IMR-90 (cell line): ENCODE measurements around the gene SRRM1. TPM values are rescaled to one million over a fixed set of nuclear protein-coding genes. Genes with fewer than 3 reads are reported as not detected.

ENCODE experiments used
- ATAC-seq: fragments of 200-7000 bp; cut with Tn5 transposase; 2 replicates; pipeline ENCODE4 v1.9.1; 2020; ENCODE audit warnings: low read depth, mild to moderate bottlenecking, moderate library complexity
- BruUV-seq: library from RNA; stranded (reverse); fragments of 400-500 nt; replicated peaks from 2 replicates; lab custom pipeline; 2021; lab: Mats Ljungman, UMichigan
- CTCF ChIA-PET: fragments of 300-600 bp; formaldehyde crosslinking; extraction: SDS; loops from one replicate; lab custom pipeline; 2021; ENCODE audit warnings: antibody characterized with exemption; lab: Yijun Ruan, JAX
- POLR2A ChIA-PET: fragments of 300-600 bp; sonication (Branson Sonifier 250); formaldehyde crosslinking; loops from one replicate; lab custom pipeline; 2022; ENCODE audit warnings: antibody characterized with exemption; ENCODE audit not compliant: unreplicated experiment; lab: Charles Lee
- DNase-seq: peaks from one replicate; pipeline ENCODE4 v3.0.0; 2013
- H2AFZ ChIP-seq: replicated peaks from 2 replicates; pipeline ENCODE3; 2013; ENCODE audit warnings: low read length, mild to moderate bottlenecking; ENCODE audit not compliant: poor library complexity
- H2AK5ac ChIP-seq: 2 replicates; pipeline ENCODE4 v1.6.1; 2013; ENCODE audit warnings: low read depth, low read length, inconsistent platforms
- H2AK9ac ChIP-seq: replicated peaks from 2 replicates; pipeline ENCODE3; 2013; ENCODE audit warnings: mild to moderate bottlenecking, low read depth, low read length, moderate library complexity; ENCODE audit not compliant: poor library complexity
- H2BK120ac ChIP-seq: 2 replicates; pipeline ENCODE4 v1.6.1; 2013; ENCODE audit warnings: low read depth, low read length, inconsistent platforms
- H2BK15ac ChIP-seq: 3 replicates; pipeline ENCODE4 v1.6.1; 2013; ENCODE audit warnings: low read depth, low read length, inconsistent platforms
- H2BK20ac ChIP-seq: 2 replicates; pipeline ENCODE4 v1.6.1; 2013; ENCODE audit warnings: low read depth, mild to moderate bottlenecking, inconsistent platforms, low read length, moderate library complexity
- H2BK5ac ChIP-seq: 2 replicates; pipeline ENCODE4 v1.6.1; 2013; ENCODE audit warnings: mild to moderate bottlenecking, low read depth, low read length, inconsistent platforms; ENCODE audit not compliant: poor library complexity, severe bottlenecking
- H3K14ac ChIP-seq: replicated peaks from 2 replicates; pipeline ENCODE4 v1.6.1; 2013; ENCODE audit warnings: low read depth, low read length, inconsistent platforms
- H3K18ac ChIP-seq: 2 replicates; pipeline ENCODE4 v1.6.1; 2013; ENCODE audit warnings: low read depth, low read length, control low read depth
- H3K23ac ChIP-seq: 2 replicates; pipeline ENCODE4 v1.6.1; 2013; ENCODE audit warnings: low read depth, low read length, inconsistent platforms
- H3K27ac ChIP-seq: 2 replicates; pipeline ENCODE4 v1.5.1; 2013; ENCODE audit warnings: mild to moderate bottlenecking, control low read depth, low read length; ENCODE audit not compliant: insufficient read depth
- H3K27me3 ChIP-seq: 2 replicates; pipeline ENCODE4 v1.6.1; 2013; ENCODE audit warnings: low read length; ENCODE audit not compliant: control insufficient read depth, insufficient read depth
- H3K36me3 ChIP-seq: 2 replicates; pipeline ENCODE4 v1.6.1; 2013; ENCODE audit warnings: low read length, mixed read lengths; ENCODE audit not compliant: control insufficient read depth, insufficient read depth
- H3K4ac ChIP-seq: 2 replicates; pipeline ENCODE4 v1.6.1; 2013; ENCODE audit warnings: low read depth, low read length, inconsistent platforms
- H3K4me1 ChIP-seq: 2 replicates; pipeline ENCODE4 v1.6.1; 2013; ENCODE audit warnings: low read length, mixed read lengths; ENCODE audit not compliant: control insufficient read depth, insufficient read depth
- H3K4me2 ChIP-seq: 2 replicates; pipeline ENCODE4 v1.6.1; 2013; ENCODE audit warnings: low read depth, mild to moderate bottlenecking, control low read depth, low read length, moderate library complexity
- H3K4me3 ChIP-seq: 2 replicates; pipeline ENCODE4 v1.5.1; 2013; ENCODE audit warnings: low read depth, mild to moderate bottlenecking, control low read depth, low read length, moderate library complexity; ENCODE audit not compliant: insufficient read depth
- H3K56ac ChIP-seq: 2 replicates; pipeline ENCODE4 v1.6.1; 2013; ENCODE audit warnings: low read length, inconsistent platforms; ENCODE audit not compliant: insufficient read depth; ENCODE audit errors: extremely low read depth
- H3K79me1 ChIP-seq, 2 experiments: 2 replicates each; pipeline ENCODE4 v1.6.1; 2013; ENCODE audit warnings: low read length in 2 of 2, inconsistent platforms in 1 of 2, low read depth in 1 of 2
- H3K9ac ChIP-seq: 2 replicates; pipeline ENCODE4 v1.6.1; 2013; ENCODE audit warnings: low read depth, low read length, control low read depth
- H3K9me1 ChIP-seq: 2 replicates; pipeline ENCODE4 v1.6.1; 2013; ENCODE audit warnings: low read length, inconsistent platforms; ENCODE audit not compliant: insufficient read depth
- H3K9me3 ChIP-seq: 2 replicates; pipeline ENCODE4 v1.6.1; 2013; ENCODE audit warnings: low read length; ENCODE audit not compliant: control insufficient read depth, insufficient read depth
- H4K20me1 ChIP-seq: 2 replicates; pipeline ENCODE4 v1.6.1; 2013; ENCODE audit warnings: low read length, inconsistent platforms; ENCODE audit not compliant: insufficient read depth
- H4K5ac ChIP-seq: 2 replicates; pipeline ENCODE4 v1.6.1; 2013; ENCODE audit warnings: mild to moderate bottlenecking, low read depth, low read length, control low read depth
- H4K8ac ChIP-seq, 2 experiments: 2 replicates each; pipeline ENCODE4 v1.6.1; 2013; ENCODE audit warnings: low read depth in 2 of 2, low read length in 2 of 2, control low read depth in 1 of 2, inconsistent platforms in 1 of 2
- H4K91ac ChIP-seq: 2 replicates; pipeline ENCODE4 v1.6.1; 2013; ENCODE audit warnings: low read depth, low read length, inconsistent platforms; ENCODE audit not compliant: insufficient read depth
- BHLHE40 ChIP-seq: fragments of 150-350 bp; IDR thresholded peaks from 2 replicates; pipeline ENCODE4 v1.6.1; 2016; ENCODE audit warnings: mild to moderate bottlenecking, low read depth, low read length
- CEBPB ChIP-seq: IDR thresholded peaks from 2 replicates; pipeline ENCODE4 v1.6.1; 2012; ENCODE audit warnings: low read depth, low read length, improper control_type of control experiment
- CHD1 ChIP-seq: IDR thresholded peaks from 2 replicates; pipeline ENCODE4 v1.6.1; 2012; ENCODE audit warnings: low read depth, low read length, improper control_type of control experiment
- FOS ChIP-seq: fragments of 150-350 bp; IDR thresholded peaks from 2 replicates; pipeline ENCODE4 v1.6.1; 2016; ENCODE audit warnings: low read depth, low read length
- MAFK ChIP-seq: IDR thresholded peaks from 2 replicates; pipeline ENCODE4 v1.6.1; 2012; ENCODE audit warnings: low read depth, low read length, improper control_type of control experiment
- MAZ ChIP-seq: IDR thresholded peaks from 2 replicates; pipeline ENCODE4 v1.6.1; 2012; ENCODE audit warnings: low read depth, mild to moderate bottlenecking, low read length, improper control_type of control experiment, moderate library complexity, borderline replicate concordance
- MXI1 ChIP-seq: IDR thresholded peaks from 2 replicates; pipeline ENCODE4 v1.6.1; 2012; ENCODE audit warnings: low read depth, mild to moderate bottlenecking, low read length, moderate library complexity, borderline replicate concordance
- NFE2L2 ChIP-seq: fragments of 150-350 bp; IDR thresholded peaks from 2 replicates; pipeline ENCODE4 v1.6.1; 2016; ENCODE audit warnings: low read depth, mild to moderate bottlenecking, low read length
- POLR2A ChIP-seq: IDR thresholded peaks from 2 replicates; pipeline ENCODE4 v1.6.1; 2012; ENCODE audit warnings: mild to moderate bottlenecking, low read depth, low read length
- RAD21 ChIP-seq: IDR thresholded peaks from 2 replicates; pipeline ENCODE4 v1.6.1; 2012; ENCODE audit warnings: low read length, improper control_type of control experiment
- RCOR1 ChIP-seq: IDR thresholded peaks from 2 replicates; pipeline ENCODE4 v1.6.1; 2012; ENCODE audit warnings: mild to moderate bottlenecking, low read length, improper control_type of control experiment; ENCODE audit not compliant: insufficient replicate concordance
- RFX5 ChIP-seq: IDR thresholded peaks from 2 replicates; pipeline ENCODE4 v1.8.0; 2012; ENCODE audit warnings: low read depth, mild to moderate bottlenecking, low read length, moderate library complexity
- SMC3 ChIP-seq: fragments of 150-350 bp; IDR thresholded peaks from 2 replicates; pipeline ENCODE4 v1.6.1; 2016; ENCODE audit warnings: low read depth, mild to moderate bottlenecking, antibody characterized with exemption, low read length, moderate library complexity
- WGBS, 2 experiments: methylation state at CpG; one replicate each; pipeline versions ENCODE4 v1.1.5 to v1.1.7; 2013; ENCODE audit warnings: missing lambda C conversion rate in 2 of 2; ENCODE audit not compliant: insufficient read length in 1 of 2; ENCODE audit errors: extremely low coverage in 2 of 2; 5-methylcytosine and 5-hydroxymethylcytosine counted together
- dilution Hi-C: fragments of 300-500 bp; cut with HindIII; formaldehyde crosslinking; loops from one replicate; pipeline ENCODE4 v1.14.3; 2018; ENCODE audit warnings: low sequenced_read_pairs; ENCODE audit not compliant: unreplicated experiment
- in situ Hi-C: fragments of 300-500 bp; cut with MboI; formaldehyde crosslinking; loops from 3 replicates; pipeline ENCODE4 v1.14.3; 2019; ENCODE audit warnings: low sequenced_read_pairs, inconsistent platforms, mixed read lengths
- intact Hi-C: fragments of 100-400 bp; cut with micrococcal nuclease; formaldehyde crosslinking; loops from 2 replicates; pipeline ENCODE4 v1.10.0; 2022
- polyA plus RNA-seq, 3 experiments: library from polyadenylated mRNA; depleted of rRNA; stranded (reverse); fragments of >200 nt; gene quantifications; 2 replicates each; pipeline ENCODE4 v1.2.3, GENCODE V29; 2012; ENCODE audit warnings: low replicate concordance in 1 of 3
- total RNA-seq: library from RNA; depleted of rRNA; stranded (reverse); fragments of >200 nt; gene quantifications from 2 replicates; pipeline ENCODE4 v1.2.3, GENCODE V29; 2012
- TF ChIP-seq, protein P1 (sequence below): conservative IDR thresholded peaks from 2 replicates; pipeline ENCODE4 v1.5.1; 2012; ENCODE audit warnings: mild to moderate bottlenecking, low read depth, low read length, improper control_type of control experiment
- TF ChIP-seq, protein P2 (sequence below): fragments of 150-350 bp; IDR thresholded peaks from 2 replicates; pipeline ENCODE4 v1.6.1; 2016; ENCODE audit warnings: low read depth, mild to moderate bottlenecking, low read length, moderate library complexity, borderline replicate concordance
- TF ChIP-seq, protein P3 (sequence below): fragments of 150-350 bp; IDR thresholded peaks from 2 replicates; pipeline ENCODE4 v1.6.1; 2017; ENCODE audit warnings: mild to moderate bottlenecking, antibody characterized with exemption, low read length, low read depth

Gene SRRM1
- total and polyA plus RNA-seq, 2 of the 4 experiments (the other 2 are of a cell fraction), result 13.6 to 94.1 TPM

DNA sequence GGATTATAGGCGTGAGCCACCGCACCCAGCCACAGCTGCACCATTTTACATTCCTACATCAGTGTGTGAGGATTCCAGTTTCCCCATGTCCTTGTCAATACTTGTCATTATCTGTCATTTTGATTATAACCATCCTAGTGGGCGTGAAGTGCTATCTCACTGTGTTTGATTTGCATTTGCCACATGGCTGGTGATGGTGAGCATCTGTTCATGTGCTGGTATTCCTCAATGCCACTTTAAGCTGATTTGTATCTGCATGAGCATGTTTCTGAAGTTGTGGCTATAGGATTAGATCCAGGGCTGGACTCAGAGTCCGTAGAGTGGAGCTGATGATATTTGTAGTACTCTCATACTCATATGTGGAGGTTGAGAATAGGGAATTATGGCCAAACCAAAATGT, 36.6 kb downstream of the SRRM1 start:
- BruUV-seq, result no TSS peak
- H3K27ac ChIP-seq, result no peak overlapping the region
- H2BK20ac ChIP-seq, result no peak overlapping the region
- no peak overlapping the region for H4K8ac ChIP-seq
- no peak overlapping the region for H3K4me3 ChIP-seq
- peak overlapping the region; percentile 62; the same call in 1 of the 2 replicates for H2AK5ac ChIP-seq
- no peak overlapping the region for H3K23ac ChIP-seq
- dilution Hi-C loops, result no loop called here
- CTCF ChIA-PET, result no interaction called here
- no peak for DNase-seq
- no peak overlapping the region for H3K14ac ChIP-seq
- no CpG with 5 or more reads among the region's 4 CpGs for WGBS, 2 experiments
- no peaks in the 10 kb centered on the region for H3K27me3 ChIP-seq
- no peak overlapping the region for H2AK9ac ChIP-seq
- no peak overlapping the region for H3K9ac ChIP-seq
- no peak overlapping the region for H3K4me2 ChIP-seq
- POLR2A ChIA-PET, result no interaction called here
- H3K9me1 ChIP-seq, result peaks cover 5% of the 10 kb centered on the region; the same call in 1 of the 2 replicates
- peaks cover 6% of the 10 kb centered on the region; the same call in 1 of the 2 replicates for H3K4me1 ChIP-seq
- H3K4ac ChIP-seq, result no peak overlapping the region
- intact Hi-C loops, result no loop called here
- no peak overlapping the region for H3K18ac ChIP-seq
- H4K20me1 ChIP-seq, result no peaks in the 10 kb centered on the region
- peaks cover 7% of the 10 kb centered on the region in 2 experiments; a peak in 1 of 4 replicates for H3K79me1 ChIP-seq
- H3K36me3 ChIP-seq, result peaks cover 11% of the 10 kb centered on the region
- no peak overlapping the region for H3K56ac ChIP-seq
- no peak overlapping the region for H4K91ac ChIP-seq
- TF ChIP-seq RAD21 (no peak), MAFK (no peak), MAZ (no peak), CHD1 (no peak), RCOR1 (no peak), NFE2L2 (no peak), POLR2A (no peak), SMC3 (no peak), RFX5 (no peak), BHLHE40 (no peak), FOS (no peak), CEBPB (no peak), MXI1 (no peak)
- TF ChIP-seq, protein P1, sequence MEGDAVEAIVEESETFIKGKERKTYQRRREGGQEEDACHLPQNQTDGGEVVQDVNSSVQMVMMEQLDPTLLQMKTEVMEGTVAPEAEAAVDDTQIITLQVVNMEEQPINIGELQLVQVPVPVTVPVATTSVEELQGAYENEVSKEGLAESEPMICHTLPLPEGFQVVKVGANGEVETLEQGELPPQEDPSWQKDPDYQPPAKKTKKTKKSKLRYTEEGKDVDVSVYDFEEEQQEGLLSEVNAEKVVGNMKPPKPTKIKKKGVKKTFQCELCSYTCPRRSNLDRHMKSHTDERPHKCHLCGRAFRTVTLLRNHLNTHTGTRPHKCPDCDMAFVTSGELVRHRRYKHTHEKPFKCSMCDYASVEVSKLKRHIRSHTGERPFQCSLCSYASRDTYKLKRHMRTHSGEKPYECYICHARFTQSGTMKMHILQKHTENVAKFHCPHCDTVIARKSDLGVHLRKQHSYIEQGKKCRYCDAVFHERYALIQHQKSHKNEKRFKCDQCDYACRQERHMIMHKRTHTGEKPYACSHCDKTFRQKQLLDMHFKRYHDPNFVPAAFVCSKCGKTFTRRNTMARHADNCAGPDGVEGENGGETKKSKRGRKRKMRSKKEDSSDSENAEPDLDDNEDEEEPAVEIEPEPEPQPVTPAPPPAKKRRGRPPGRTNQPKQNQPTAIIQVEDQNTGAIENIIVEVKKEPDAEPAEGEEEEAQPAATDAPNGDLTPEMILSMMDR, result no peak
- TF ChIP-seq, protein P2, sequence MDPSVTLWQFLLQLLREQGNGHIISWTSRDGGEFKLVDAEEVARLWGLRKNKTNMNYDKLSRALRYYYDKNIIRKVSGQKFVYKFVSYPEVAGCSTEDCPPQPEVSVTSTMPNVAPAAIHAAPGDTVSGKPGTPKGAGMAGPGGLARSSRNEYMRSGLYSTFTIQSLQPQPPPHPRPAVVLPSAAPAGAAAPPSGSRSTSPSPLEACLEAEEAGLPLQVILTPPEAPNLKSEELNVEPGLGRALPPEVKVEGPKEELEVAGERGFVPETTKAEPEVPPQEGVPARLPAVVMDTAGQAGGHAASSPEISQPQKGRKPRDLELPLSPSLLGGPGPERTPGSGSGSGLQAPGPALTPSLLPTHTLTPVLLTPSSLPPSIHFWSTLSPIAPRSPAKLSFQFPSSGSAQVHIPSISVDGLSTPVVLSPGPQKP, result no peak
- TF ChIP-seq, protein P3, sequence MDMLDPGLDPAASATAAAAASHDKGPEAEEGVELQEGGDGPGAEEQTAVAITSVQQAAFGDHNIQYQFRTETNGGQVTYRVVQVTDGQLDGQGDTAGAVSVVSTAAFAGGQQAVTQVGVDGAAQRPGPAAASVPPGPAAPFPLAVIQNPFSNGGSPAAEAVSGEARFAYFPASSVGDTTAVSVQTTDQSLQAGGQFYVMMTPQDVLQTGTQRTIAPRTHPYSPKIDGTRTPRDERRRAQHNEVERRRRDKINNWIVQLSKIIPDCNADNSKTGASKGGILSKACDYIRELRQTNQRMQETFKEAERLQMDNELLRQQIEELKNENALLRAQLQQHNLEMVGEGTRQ, result no peak
- H2AFZ ChIP-seq, result no peak overlapping the region
- no peak overlapping the region for H4K5ac ChIP-seq
- H2BK5ac ChIP-seq, result no peak overlapping the region
- in situ Hi-C loops, result no loop called here
- H2BK15ac ChIP-seq, result no peak overlapping the region
- no peaks in the 10 kb centered on the region for H3K9me3 ChIP-seq
- ATAC-seq, result no peak
- no peak overlapping the region for H2BK120ac ChIP-seq
